Smooth muscle cell (in vitro differentiated cells): Measurements from ENCODE around the gene AKAP7. TPM values are rescaled to one million over a fixed set of nuclear protein-coding genes. Genes with fewer than 3 reads are reported as not detected.

ENCODE experiments used
- DNase-seq: peaks from one replicate; lab custom pipeline; 2025; ENCODE audit not compliant: unreplicated experiment; lab: John Stamatoyannopoulos, UW
- H2AFZ ChIP-seq: fragments of 200-600 bp; sonication (generic); 2 replicates; pipeline ENCODE4 v1.6.0; 2016; ENCODE audit warnings: antibody characterized with exemption, low read depth, mild to moderate bottlenecking
- H3F3A ChIP-seq: fragments of 200-600 bp; sonication (generic); 2 replicates; pipeline ENCODE4 v1.6.0; 2017; ENCODE audit warnings: antibody characterized with exemption, low read depth
- H3K27ac ChIP-seq: fragments of 200-600 bp; sonication (generic); 2 replicates; pipeline ENCODE4 v1.5.1; 2016; ENCODE audit warnings: low read depth, mild to moderate bottlenecking
- H3K27me3 ChIP-seq: fragments of 200-600 bp; sonication (generic); 2 replicates; pipeline ENCODE4 v1.6.1; 2016; ENCODE audit warnings: low read depth, mild to moderate bottlenecking
- H3K36me3 ChIP-seq: fragments of 200-600 bp; sonication (generic); 2 replicates; pipeline ENCODE4 v1.5.1; 2016; ENCODE audit warnings: low read depth
- H3K4me1 ChIP-seq: fragments of 200-600 bp; sonication (generic); 2 replicates; pipeline ENCODE4 v1.5.1; 2016; ENCODE audit warnings: low read depth
- H3K4me2 ChIP-seq: fragments of 200-600 bp; sonication (generic); 2 replicates; pipeline ENCODE4 v1.6.0; 2016; ENCODE audit warnings: mild to moderate bottlenecking
- H3K4me3 ChIP-seq: fragments of 200-600 bp; sonication (generic); 2 replicates; pipeline ENCODE4 v1.5.1; 2016; ENCODE audit warnings: mild to moderate bottlenecking
- H3K79me2 ChIP-seq: fragments of 200-600 bp; sonication (generic); 2 replicates; pipeline ENCODE4 v1.6.0; 2016; ENCODE audit warnings: low read depth, mild to moderate bottlenecking
- H3K9ac ChIP-seq: fragments of 200-600 bp; sonication (generic); 2 replicates; pipeline ENCODE4 v1.6.0; 2016; ENCODE audit warnings: low read depth
- H3K9me3 ChIP-seq: fragments of 200-600 bp; sonication (generic); replicated peaks from 2 replicates; pipeline ENCODE4 v1.5.1; 2016; ENCODE audit warnings: low read depth
- H4K20me1 ChIP-seq: fragments of 200-600 bp; sonication (generic); 2 replicates; pipeline ENCODE4 v1.6.0; 2016; ENCODE audit warnings: low read depth
- CTCF ChIP-seq: fragments of 200-600 bp; sonication (generic); IDR thresholded peaks from 2 replicates; pipeline ENCODE4 v1.5.1; 2017; ENCODE audit warnings: borderline replicate concordance, mild to moderate bottlenecking, antibody characterized with exemption; ENCODE audit not compliant: insufficient read depth, poor library complexity, severe bottlenecking
- WGBS: methylation state at CpG from one replicate; pipeline ENCODE4 v1.1.7; 2016; ENCODE audit warnings: low lambda C conversion rate; 5-methylcytosine and 5-hydroxymethylcytosine counted together
- polyA plus RNA-seq: library from polyadenylated mRNA; unstranded; fragments of >200 nt; fragmentation: Nextera tagmentation; extraction: Ambion mirVana; gene quantifications from 2 replicates; pipeline ENCODE4 v1.2.1, GENCODE V29; 2016
- total RNA-seq: library from RNA; depleted of rRNA; stranded (reverse); fragments of >200 nt; gene quantifications from 2 replicates; pipeline ENCODE4 v1.2.3, GENCODE V29; 2014

AKAP7 gene
- total and polyA plus RNA-seq, 2 experiments from 2014 or later, result 2.0 to 6.5 TPM

- Histone ChIP-seq H3K4me3 (no peak overlapping the region), H3K27ac (no peak overlapping the region), H3K36me3 (no peaks in the 10 kb centered on the region), H3K27me3 (no peaks in the 10 kb centered on the region), H2AFZ (no peak overlapping the region), H3K79me2 (no peaks in the 10 kb centered on the region), H3K9ac (no peak overlapping the region), H4K20me1 (no peaks in the 10 kb centered on the region), H3K4me1 (no peaks in the 10 kb centered on the region), H3F3A (no peaks in the 10 kb centered on the region), H3K4me2 (no peak overlapping the region), H3K9me3 (no peaks in the 10 kb centered on the region)
- DNase-seq, result no peak
- WGBS, result 60% methylated on average over 3 of the region's 3 CpGs
- TF ChIP-seq CTCF, result no peak
These were observed 10.8 kb upstream of the AKAP7 start for GRCh38 chr6:131124336-131125071.

DNA sequence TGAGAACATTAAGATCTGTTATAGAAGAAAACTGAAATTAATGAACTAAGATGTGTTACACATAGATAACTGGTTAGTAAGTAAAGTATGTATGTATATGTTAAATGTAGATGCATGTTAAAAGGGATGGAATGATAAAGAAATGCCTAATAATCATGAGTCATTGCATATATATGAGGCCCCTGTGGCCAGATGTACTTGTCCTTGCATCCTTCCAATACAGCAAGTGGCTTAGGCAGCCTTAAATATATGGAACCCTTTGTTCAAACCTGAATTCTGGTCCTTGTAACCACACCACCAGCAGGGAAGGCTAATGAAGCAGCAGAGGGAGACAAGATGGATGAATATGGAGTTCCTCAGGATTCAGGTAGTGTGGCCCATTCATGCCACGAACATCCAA lies 9.8 kb upstream of the AKAP7 start:
- no peak overlapping the region for H3K4me3 ChIP-seq
- no peak for DNase-seq
- 100% methylated on average over 1 of the region's 1 CpG for WGBS
- no peaks in the 10 kb centered on the region for H3K27me3 ChIP-seq
- no peaks in the 10 kb centered on the region for H3K9me3 ChIP-seq
- H3K27ac ChIP-seq, result no peak overlapping the region
- no peaks in the 10 kb centered on the region for H3K79me2 ChIP-seq
- no peaks in the 10 kb centered on the region for H3K36me3 ChIP-seq
- H3K9ac ChIP-seq, result no peak overlapping the region
- H4K20me1 ChIP-seq, result no peaks in the 10 kb centered on the region
- no peak for TF ChIP-seq CTCF
- no peak overlapping the region for H2AFZ ChIP-seq
- H3K4me2 ChIP-seq, result no peak overlapping the region
- H3K4me1 ChIP-seq, result no peaks in the 10 kb centered on the region
- H3F3A ChIP-seq, result no peaks in the 10 kb centered on the region

DNA sequence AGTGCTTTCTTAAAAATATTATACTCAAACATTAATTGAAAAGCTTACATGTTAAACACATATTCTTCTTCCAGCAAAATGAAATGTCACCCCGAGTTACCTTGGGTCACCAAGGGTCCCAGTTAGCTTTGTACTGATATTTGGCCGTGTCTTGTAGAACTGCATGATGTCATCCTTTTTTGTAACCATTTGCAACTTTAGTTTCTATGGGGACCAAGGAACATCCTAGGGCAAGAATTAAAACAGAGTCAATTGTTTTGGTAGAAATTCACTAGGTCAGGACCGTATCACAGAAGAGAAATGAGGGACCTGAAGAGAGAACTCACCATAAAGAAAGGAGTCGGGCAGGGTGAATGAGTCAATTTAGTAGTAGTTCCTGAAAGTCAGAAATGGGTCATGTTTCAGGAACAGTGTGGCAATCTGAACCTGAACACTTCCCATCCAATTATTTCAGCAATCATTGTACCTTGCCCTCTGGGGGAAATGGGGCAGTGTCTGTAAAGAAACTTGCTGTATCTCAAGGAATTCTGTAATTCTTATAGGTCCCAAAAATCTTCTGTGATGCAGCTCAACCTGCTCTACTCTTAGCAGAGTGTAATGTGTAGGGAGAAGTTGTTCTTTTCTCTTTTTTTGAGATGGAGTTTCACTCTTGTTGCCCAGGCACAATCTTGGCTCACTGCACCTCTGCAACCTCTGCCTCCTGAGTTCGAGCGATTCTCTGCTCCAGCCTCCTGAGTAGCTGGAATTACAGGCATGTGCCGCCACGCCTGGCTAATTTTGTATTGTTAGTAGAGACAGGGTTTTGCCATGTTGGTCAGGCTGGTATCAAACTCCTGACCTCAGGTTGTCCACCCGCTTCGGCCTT lies 5.3 kb upstream of the AKAP7 start:
- Histone ChIP-seq H3K36me3 (no peaks in the 10 kb centered on the region), H3K27me3 (no peaks in the 10 kb centered on the region), H2AFZ (no peak overlapping the region), H3K4me3 (no peak overlapping the region), H3F3A (peaks cover 3% of the 10 kb centered on the region), H3K27ac (no peak overlapping the region), H3K9ac (no peak overlapping the region), H3K4me1 (peaks cover 3% of the 10 kb centered on the region), H4K20me1 (no peaks in the 10 kb centered on the region), H3K4me2 (no peak overlapping the region), H3K9me3 (no peaks in the 10 kb centered on the region), H3K79me2 (no peaks in the 10 kb centered on the region)
- 85% methylated on average over 10 of the region's 10 CpGs for WGBS
- TF ChIP-seq CTCF, result no peak
- no peak for DNase-seq
